Measurements from ENCODE around the gene MCF2L.
"Not testable (repeated sequence)": the region's sequence is repeated elsewhere in the genome, so short reads cannot be mapped to it uniquely, and the experiment has no call there.

The MCF2L gene

GRCh38 chr13:113098162-113098732 is 129.2 kb downstream of the MCF2L start:
- no peak for DNase-seq (ENCODE audit: low read depth)

- no peak for DNase-seq (ENCODE audit: low read depth)
These were observed 130.1 kb downstream of the MCF2L start for GRCh38 chr13:113099142-113099541.

DNA sequence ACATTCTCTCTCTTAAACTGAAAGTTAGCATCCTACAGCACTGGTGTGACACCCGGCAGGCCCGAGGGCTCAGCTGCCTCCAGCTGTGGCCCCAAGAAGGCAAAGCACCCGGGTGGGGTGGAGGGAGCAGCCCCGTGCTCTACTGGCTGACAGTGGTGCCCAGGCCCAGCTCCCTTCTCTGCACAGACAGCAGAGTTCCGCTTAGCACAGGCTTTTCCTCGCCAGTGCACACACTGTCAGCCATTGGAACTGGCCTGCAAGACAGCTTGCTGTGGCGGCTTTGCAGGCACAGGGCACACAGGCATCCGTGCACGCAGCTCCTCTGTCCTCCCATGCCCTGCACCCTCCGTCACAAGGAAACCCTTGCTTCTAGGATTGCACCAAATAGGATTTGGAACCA is 133.3 kb downstream of the MCF2L start:
- not testable (repeated sequence) for DNase-seq (ENCODE audit: low read depth)

DNA sequence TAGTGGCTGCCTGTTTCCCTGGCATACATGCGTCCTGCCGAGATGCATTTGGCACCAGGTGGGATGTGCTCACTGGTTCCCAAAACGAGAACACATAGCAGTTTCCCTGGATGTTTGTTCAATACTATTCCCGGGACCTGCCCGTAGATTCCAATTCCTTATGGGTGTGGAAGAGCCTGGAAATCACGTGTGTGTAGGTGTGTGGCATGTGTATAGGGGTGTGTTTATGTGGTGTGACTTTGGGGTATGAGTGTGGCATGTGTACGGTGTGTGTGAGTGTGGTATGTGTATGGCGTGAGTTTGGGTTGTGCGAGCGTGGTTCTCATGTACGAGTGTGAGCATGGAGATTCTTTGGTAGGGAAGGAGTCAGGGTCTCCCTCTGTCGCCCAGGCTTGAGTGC is 133.7 kb downstream of the MCF2L start:
- no peak for DNase-seq (ENCODE audit: low read depth)

DNA sequence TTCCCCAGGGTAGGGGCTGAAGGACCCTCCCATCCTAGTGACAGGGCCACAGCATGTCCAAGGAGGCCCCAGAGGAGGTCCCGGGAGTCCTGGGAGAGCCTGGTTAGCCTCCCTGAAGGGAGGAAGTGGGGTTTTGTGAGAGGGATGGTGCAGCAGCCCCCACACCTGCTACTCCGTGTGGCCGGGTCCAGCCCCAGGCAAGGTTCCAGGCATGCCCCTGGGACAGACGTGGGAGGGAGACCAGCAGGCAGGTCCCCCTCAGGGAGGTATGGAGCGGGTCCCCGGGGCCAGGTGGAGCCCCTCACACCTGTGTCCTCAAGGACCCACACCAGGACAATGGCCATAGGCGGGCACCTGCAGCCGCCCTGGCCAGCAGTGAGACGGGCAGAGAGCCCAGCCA is 134.6 kb downstream of the MCF2L start:
- DNase-seq (ENCODE audit: low read depth): no peak

GRCh38 chr13:113105032-113105920 is 136.3 kb downstream of the MCF2L start, which contains the start of gene F7:
TSS of gene F7 (plus strand) at chr13:113105791. CDS start at chr13:113105842, 51 bp downstream.
- no peak for DNase-seq (ENCODE audit: low read depth)

GRCh38 chr13:113105921-113106452 is 137.0 kb downstream of the MCF2L start:
- no peak for DNase-seq (ENCODE audit: low read depth)

DNA sequence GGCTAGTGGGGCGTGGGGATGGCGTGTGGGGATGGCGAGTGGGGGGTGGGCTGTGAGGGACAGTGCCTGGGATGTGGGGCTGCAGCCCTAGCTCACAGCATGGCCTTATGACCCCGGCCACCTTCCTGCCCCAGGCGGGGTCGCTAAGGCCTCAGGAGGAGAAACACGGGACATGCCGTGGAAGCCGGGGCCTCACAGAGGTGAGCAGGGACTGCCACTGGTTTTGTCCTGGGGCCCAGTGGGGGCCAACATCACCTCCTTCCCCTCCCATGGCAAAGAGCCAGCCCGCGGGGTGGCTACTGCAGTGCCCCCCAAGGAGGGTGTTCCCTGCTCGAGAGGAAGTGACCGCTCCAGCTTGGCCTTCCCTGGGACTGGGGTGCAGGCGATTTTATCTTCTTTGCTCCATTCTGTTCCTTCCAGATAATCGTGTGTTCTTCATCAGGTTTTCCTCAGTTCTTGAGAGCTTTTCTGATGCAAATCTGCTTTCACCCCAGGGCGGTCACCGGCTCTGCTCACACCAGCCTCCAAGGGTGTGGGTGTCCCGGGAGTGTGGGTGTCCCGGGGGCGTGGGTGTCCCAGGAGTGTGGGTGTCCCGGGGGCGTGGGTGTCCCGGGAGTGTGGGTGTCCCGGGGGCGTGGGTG is 137.8 kb downstream of the MCF2L start:
- DNase-seq (ENCODE audit: low read depth): no peak

DNA sequence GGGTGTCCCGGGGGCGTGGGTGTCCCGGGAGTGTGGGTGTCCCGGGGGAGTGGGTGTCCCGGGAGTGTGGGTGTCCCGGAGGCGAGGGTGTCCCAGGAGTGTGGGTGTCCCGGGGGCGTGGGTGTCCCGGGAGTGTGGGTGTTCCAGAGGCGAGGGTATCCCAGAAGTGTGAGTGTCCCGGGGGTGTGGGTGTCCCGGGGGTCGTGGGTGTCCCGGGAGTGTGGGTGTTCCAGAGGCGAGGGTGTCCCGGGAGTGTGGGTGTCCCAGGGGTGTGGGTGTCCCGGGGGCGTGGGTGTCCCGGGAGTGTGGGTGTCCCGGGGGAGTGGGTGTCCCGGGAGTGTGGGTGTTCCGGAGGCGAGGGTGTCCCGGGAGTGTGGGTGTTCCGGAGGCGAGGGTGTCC is 139.5 kb downstream of the MCF2L start:
- DNase-seq (ENCODE audit: low read depth): not testable (repeated sequence)

DNA sequence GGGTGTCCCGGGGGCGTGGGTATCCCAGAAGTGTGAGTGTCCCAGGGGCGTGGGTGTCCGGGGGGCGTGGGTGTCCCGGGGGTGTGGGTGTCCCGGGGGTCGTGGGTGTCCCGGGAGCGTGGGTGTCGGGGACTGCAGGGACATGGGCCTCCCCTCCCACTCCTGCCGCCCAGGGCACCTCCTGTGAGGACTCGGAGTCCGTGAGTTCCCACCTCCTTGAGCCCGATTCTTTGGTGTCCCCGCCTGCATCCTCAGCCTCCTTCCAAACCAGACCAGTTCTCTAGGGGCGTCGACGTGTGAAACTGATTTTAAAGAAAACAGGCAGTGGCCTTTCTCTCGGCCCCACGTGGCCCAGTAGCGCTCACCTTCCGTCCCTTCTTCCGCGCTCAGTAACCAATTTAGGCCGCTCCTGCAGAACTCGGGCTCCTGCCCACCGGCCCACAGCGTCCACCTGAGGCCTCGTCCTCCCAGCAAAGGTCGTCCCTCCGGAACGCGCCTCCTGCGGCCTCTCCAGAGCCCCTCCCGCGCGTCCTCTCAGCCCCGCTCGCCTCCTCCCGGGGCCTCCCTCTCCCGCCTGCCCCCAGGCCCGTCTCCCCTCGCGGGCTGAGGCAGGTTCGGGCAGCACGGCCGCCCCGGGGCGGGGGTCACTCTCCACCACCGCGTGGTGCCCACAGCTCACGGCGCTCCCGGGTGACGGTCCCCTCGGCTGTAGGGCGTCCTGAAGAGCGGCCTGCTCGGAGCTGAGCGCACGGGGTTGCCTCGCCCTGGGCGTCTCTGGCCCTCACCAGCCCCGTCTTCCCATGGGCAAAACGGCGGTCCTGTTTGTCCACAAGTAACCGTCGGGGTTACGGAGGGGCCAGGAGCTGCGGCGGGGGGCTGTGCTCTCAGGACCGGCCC is 140.4 kb downstream of the MCF2L start:
- no peak for DNase-seq (ENCODE audit: low read depth)

DNA sequence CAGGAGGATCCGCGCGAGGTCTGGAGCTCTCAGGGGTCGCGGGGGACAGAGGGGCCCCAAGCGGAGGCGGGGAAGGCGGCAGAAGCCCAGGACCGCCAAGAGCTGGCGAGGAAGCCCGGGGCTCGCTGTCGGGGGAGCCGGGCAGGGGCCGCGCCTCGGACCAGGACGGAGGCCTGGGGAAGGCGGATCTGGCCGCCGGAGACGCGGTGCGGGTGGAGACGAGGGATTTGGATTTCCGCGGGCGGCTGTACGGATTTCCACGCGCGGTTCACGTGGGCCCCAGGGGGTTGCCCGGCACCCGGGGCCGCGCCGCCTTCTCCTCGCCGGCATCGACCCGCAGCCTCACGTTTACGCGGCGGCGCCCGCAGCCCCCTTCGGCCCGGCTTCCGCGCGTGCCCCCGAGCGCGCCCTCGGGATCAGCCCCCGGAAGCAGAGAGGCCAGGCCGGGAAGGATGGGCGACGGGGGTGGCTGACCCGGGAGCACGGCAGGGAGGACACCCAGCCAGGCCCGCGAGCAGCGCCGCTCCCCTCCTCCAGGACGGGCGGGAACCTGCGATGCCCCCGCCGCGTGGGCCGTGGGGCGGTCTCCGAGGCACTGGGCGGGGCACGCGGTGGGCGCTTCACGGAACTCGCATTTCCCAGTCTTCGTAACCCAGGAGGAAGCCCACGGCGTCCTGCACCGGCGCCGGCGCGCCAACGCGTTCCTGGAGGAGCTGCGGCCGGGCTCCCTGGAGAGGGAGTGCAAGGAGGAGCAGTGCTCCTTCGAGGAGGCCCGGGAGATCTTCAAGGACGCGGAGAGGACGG is 141.2 kb downstream of the MCF2L start:
- no peak for DNase-seq (ENCODE audit: low read depth)

GRCh38 chr13:113110852-113111315 is 141.9 kb downstream of the MCF2L start:
- DNase-seq (ENCODE audit: low read depth): no peak

DNA sequence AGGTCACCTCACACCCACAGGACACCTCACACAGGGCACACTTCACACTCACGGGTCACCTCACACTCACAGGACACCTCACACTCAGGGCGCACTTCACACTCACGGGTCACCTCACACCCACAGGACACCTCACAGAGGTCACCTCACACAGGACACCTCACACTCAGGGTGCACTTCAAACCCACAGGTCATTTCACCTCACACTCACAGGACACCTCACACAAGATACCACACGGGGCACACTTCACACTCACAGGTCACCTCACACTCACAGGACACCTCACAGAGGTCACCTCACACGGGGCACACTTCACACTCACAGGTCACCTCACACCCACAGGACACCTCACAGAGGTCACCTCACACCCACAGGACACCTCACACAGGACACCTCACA is 142.8 kb downstream of the MCF2L start:
- DNase-seq (ENCODE audit: low read depth): not testable (repeated sequence)

- not testable (repeated sequence) for DNase-seq (ENCODE audit: low read depth)
These were observed 143.5 kb downstream of the MCF2L start for GRCh38 chr13:113112475-113112874.

DNA sequence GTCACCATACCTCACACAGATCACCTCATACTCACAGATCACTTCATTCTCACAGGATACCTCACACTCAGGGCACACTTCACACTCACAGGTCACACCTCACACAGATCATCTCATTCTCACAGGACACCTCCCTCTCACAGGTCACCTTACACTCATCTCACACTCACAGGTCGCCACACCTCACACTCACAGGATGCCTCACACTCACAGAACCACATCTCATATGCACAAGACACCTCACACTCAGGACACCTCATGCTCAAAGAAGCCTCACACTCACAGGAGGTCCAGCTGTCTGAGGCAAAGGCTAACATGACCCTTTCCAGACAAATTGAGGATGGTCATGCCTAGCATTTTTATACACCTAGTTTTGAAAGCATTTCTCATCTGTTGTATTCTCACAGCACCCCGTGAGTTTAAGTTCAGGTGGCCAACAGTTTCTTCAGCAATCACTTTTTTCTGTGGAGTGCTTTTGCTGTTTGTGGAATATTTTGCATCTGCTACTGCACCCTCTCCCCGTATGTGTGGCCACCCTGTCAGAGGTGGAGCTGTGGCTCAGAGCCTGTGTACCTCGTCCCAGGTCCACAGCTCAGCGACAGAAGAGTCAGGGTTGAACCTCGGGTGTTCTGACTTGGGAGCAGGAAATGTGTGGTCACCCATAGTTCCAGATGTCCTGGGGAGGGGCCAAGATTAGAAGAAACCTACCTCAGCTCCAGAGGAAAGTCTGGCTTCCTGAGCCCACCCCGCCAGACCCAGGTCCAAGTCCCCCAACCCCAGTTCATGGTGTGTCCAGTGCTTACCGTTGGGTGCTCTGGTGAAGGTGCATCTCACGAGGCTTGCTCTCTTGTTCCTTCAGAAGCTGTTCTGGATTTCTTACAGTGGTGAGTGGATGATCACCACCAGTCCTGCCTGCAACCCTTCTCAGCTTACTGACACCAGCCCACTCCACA is 144.2 kb downstream of the MCF2L start:
- DNase-seq (ENCODE audit: low read depth): no peak

DNA sequence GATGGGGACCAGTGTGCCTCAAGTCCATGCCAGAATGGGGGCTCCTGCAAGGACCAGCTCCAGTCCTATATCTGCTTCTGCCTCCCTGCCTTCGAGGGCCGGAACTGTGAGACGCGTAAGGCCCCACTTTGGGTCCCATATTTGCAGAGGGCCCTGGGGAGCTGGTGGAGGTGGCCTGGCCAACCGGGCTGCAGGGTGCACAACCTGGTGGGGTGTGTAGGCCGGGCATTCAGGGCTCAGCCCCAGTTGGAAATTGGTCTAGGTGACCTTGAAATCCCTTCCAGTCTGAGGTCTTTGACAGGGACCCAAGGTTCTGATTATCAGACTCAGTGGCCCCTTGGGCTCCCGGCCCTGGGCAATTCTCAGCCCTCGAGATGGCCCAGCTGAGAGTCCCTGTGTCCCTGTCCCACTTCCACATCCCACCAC is 144.8 kb downstream of the MCF2L start:
- DNase-seq (ENCODE audit: low read depth): no peak

DNA sequence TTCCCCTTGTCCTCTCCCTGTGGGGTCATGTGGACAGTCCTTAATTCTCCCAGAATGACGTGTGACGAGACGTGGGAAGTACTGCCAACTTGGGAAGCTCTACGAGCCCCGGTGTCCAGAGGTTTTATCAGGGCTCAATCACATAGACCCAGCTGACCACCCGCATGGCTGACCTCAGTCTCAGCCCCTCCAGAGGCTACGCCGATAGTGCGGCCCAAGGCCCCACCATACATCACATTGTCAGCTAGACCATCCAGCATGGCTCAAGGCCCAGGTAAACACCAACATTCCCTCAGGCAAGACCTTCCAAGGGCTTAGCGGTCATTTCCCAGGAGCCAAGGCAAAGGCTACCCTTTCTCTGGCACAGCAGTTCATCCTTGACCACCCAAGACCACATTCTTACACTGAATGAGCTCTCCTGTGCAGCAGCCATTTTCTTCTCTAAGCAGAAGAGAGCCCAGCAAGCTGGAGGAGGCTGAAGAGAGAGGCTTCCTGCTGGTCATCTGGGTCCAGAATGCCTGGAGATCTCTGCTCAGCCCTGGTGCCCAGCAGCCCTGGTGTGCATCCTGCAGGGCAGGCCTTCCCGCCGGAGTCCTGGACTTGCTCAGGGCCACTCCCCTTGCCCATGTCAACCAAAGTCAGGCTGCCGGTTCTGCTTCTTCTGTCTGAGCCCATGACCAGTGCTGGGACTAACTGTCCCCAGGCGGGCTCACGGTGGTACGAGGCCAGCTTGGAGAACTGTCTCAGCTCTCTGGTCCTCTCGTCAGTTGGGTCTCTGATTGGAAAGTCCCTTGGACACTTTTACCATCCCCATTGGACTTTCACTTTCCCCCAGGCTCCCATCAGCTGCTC is 145.7 kb downstream of the MCF2L start:
- no peak for DNase-seq (ENCODE audit: low read depth)

DNA sequence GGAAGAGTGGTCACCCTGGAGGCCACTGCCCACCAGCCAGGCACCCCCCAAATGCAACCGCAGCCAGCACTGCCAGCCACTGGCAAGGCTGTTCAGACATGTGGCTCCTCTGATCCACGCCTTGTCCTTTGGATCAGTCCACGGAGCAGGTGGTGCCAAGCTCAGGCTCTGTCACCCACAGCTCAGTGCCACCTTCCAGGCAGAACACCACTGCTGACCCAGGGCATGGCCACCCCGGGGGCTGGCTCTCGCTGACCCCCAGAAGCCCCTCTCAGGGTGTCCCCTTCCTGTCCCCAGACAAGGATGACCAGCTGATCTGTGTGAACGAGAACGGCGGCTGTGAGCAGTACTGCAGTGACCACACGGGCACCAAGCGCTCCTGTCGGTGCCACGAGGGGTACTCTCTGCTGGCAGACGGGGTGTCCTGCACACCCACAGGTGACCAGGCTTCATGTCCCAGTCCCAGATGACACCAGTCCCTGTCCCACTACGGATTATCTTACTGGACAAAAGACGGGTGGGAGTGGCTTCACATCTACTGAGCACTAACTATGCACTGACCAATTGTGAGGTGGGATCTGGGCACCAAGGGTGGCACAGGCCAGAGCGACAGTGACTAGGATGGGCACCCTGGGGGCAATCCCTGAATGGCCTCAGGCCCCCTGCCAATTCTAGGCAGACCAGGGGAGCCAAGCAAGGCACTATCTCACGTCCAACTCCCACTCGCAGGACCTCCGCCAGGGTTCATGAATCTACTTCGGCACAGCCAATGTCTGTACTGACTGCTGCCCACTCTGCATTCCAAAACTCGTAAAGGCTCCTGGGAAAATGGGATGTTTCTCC is 146.6 kb downstream of the MCF2L start:
- DNase-seq (ENCODE audit: low read depth): no peak

Measured in fibroblast of gingiva (primary cell).